Peyer's patch (tissue), 4 donors: ENCODE measurements around the gene DGCR2.
"Not testable (repeated sequence)": the region's sequence is repeated elsewhere in the genome, so short reads cannot be mapped to it uniquely, and the experiment has no call there.

ENCODE experiments used
- CTCF ChIP-seq, 6 experiments: fragments of 450-650 bp in 4 of 6; fragments of 200-600 bp in 2 of 6; sonication (generic) in 1 of 6; IDR thresholded peaks; one replicate each; pipeline ENCODE4 v1.5.1; 2017 to 2019; ENCODE audit warnings: antibody characterized with exemption in 6 of 6, mild to moderate bottlenecking in 3 of 6, moderate library complexity in 1 of 6
- POLR2A ChIP-seq, 2 donors: fragments of 450-650 bp; IDR thresholded peaks; one replicate each; pipeline ENCODE4 v1.5.1; 2017; ENCODE audit warnings: antibody characterized with exemption in 2 of 2, mild to moderate bottlenecking in 2 of 2, moderate library complexity in 2 of 2

DNA sequence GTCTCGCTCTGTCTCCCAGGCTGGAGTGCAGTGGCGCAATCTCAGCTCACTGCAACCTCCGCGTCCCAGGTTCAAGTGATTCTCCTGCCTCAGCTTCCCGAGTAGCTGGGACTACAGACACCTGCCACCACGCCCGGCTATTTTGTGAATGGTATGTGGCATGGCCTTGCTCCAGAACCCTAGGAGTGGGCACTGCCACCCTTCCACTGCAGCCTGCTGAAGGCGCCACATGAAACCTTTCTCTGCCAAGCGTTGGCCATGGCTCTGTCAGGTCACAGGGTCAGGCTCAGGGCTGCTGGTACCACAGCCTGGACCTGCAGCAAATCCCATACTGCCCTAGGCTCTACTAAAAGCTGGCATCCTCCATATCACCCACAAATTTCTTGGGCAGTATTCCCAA lies 33.9 kb upstream of the DGCR2 start:
- TF ChIP-seq CTCF, POLR2A (IDR thresholded peaks at IDR 0.05): not testable (repeated sequence)
